Dermis microvascular lymphatic vessel endothelial cell (primary cell): ENCODE results near the gene ST3GAL4. TPM values are rescaled to one million over a fixed set of nuclear protein-coding genes. Genes with fewer than 3 reads are reported as not detected.
"Not testable (repeated sequence)": the region's sequence is repeated elsewhere in the genome, so short reads cannot be mapped to it uniquely, and the experiment has no call there.

Experiments
- DNase-seq, 2 donors: peaks; one replicate each; pipeline versions ENCODE4 v3.0.0 to v3.0.0-alpha.2; 2010; ENCODE audit warnings: low read depth in 2 of 2
- total RNA-seq: library from RNA; depleted of rRNA; stranded (reverse); fragments of >200 nt; gene quantifications from 2 replicates; pipeline ENCODE4 v1.2.1, GENCODE V29; 2014

Gene ST3GAL4
- total RNA-seq, 1 donor from 2014 or later = 12.5 TPM

- DNase-seq = no peak
Measured at GRCh38 chr11:126384449-126385070, 29.1 kb downstream of the ST3GAL4 start.

DNA sequence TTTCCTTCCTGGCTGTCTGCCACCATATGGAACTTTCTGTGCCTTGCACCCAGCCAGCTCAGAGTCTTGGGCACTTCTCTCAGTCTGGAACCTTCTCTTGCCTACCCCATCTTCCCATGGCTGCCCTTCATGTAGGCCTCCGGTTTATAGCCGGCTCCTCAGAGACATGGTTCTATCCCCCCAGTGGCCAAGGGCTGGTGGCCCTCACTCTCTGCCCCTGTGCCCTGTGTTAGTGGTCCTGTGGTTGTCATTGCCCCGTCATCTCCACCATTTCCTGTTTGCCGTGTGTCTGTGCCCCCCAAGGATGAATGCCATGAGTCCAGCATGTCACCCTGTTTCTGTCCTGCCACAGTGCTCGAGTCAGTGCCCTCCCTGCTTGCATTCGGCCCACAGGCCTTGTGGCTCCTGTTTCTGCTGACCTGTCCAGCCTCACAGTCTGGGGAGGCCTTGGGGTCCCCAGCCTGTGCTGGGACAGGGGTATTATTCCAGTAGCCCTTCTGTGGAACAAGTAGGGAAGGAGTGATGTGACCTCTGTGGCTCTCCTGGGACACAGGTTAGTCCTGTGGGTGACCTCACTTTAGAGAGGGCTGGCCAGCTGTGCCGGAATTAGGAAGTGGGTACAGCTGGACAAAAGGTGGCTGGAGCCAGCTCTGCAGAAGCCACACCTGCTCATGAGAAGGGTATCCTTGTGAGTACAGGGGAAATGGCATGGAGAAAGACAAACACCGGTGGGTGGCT, 30.7 kb downstream of the ST3GAL4 start:
- no peak for DNase-seq

- not testable (repeated sequence) for DNase-seq
Measured at GRCh38 chr11:126386729-126387071, 31.2 kb downstream of the ST3GAL4 start.

- no peak for DNase-seq
Measured at GRCh38 chr11:126387857-126388256, 32.4 kb downstream of the ST3GAL4 start.

- no peak for DNase-seq
Measured at GRCh38 chr11:126390272-126390867, 34.9 kb downstream of the ST3GAL4 start.

GRCh38 chr11:126391286-126391954, 35.9 kb downstream of the ST3GAL4 start:
- no peak for DNase-seq

DNA sequence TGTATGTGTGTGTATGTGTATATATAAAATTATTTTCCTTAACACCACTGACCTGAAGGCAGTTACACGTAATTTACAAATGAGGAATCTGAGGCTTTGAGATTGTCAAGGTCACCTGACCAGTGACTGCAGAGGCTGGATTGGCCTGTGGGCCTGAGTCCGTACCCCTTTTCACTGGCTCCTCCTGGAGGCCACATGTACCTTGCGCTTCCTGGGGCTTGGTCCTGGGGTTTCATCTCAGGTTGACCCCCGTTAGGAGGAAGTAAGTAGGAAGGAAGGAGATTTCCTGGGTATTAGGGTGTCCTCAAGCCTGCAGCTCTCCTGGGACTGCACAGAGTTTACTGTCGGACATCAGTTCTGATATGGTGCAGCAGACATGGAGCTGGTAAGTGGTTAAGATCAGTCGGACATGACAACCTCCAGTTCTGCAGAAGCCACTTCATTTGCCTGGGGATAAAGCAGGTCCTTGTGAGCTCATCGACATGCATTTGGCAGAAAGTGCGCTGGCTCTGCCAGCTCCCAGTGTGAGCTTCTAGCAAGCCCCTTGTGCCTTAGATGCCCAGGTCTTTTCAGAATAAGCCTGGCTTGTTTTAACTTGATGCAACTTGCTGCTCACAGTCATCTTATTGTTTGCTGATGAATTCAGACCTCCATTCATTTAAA, 36.6 kb downstream of the ST3GAL4 start:
- DNase-seq = peak in 1 of 2 donors; percentile 21

DNA sequence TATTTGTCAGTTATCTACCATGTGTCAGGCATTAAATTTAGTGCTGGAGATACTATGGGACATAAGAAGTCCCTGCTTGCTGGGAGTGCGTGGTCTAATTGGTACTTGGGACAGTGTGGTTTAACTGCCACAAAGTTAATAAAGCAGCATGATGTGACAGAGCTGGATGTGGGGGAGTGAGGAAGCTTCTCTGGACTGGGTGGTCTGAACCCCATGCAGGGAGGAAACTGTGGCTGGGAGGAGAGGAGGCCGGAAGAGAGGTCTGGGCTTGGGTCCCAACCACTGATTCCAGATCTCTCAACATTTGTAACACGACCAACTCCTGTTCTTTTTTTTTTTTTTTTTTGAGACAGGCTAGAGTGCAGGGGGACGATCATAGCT, 37.1 kb downstream of the ST3GAL4 start:
- no peak for DNase-seq

- DNase-seq = no peak
Measured at GRCh38 chr11:126393143-126393542, 37.7 kb downstream of the ST3GAL4 start.

GRCh38 chr11:126394036-126394435, 38.5 kb downstream of the ST3GAL4 start:
- no peak for DNase-seq

GRCh38 chr11:126394634-126395072, 39.2 kb downstream of the ST3GAL4 start:
- not testable (repeated sequence) for DNase-seq

GRCh38 chr11:126395784-126396183, 40.3 kb downstream of the ST3GAL4 start:
- DNase-seq = not testable (repeated sequence)

GRCh38 chr11:126396266-126396665, 40.8 kb downstream of the ST3GAL4 start:
- DNase-seq = not testable (repeated sequence)

DNA sequence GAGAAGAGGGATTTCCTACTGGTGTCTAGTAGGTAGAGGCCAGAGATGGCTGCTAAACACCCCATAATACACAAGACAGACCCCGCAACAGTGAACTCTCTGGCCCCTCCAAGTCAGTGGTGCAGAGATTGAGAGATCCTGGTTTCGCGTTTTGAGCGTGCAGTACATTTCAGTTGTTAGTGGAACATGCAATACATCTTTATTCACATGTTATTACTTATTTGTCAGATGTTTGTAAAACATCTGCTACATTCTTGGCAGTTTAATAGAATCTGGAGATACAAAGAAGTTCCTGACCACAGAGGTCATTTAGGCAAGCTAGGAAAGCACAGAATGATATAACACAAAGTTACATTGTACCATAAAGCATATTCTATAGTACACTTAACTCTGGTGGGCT, 41.5 kb downstream of the ST3GAL4 start:
- no peak for DNase-seq

GRCh38 chr11:126398296-126398695, 42.8 kb downstream of the ST3GAL4 start:
- no peak for DNase-seq

GRCh38 chr11:126398721-126399120, 43.2 kb downstream of the ST3GAL4 start:
- no peak for DNase-seq

GRCh38 chr11:126400019-126400418, 44.5 kb downstream of the ST3GAL4 start:
- no peak for DNase-seq

GRCh38 chr11:126400479-126400878, 45.0 kb downstream of the ST3GAL4 start:
- DNase-seq = no peak

- no peak for DNase-seq
Measured at GRCh38 chr11:126403022-126403581, 47.6 kb downstream of the ST3GAL4 start.

DNA sequence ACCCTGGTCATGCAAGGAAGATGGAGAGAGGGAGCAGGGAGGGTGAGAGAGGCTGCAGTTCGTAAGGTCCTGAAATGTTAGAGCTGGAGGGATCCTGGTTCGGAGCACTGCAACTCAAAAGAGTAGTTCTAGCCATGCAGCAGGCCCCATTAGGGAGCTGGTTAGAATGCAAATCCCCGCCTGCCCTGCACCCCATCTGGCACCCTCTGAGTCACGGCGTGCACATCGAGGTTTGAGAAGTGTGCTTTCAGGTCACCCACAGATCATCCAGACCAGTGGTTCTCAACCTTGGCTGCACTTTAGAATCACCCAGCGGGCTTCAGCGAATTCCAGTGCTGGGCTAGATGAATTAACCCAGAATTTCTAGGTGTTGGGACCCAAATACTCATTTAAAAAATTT, 48.2 kb downstream of the ST3GAL4 start:
- DNase-seq = no peak

DNA sequence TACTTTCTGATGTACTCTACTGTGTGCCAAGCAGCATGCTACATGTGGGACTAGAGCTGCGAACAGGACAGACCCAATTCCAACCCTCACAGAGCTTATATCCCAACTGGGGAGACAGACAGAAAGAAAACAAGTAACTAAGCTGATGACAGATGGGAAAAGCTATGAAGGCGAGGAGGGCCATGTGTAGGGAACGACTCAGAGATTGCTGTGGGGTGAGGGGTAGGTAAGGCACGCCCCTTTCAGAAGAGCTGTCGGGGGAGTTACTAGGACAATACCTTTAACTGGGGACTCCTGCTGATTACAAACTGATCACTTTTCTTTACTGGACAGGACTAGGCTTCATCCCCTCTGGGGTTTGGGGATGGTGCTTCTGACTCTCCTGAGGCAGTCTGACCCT, 48.9 kb downstream of the ST3GAL4 start:
- no peak for DNase-seq
